HepG2 (cell line): ENCODE measurements around the gene CFAP99. TPM values are rescaled to one million over a fixed set of nuclear protein-coding genes. Genes with fewer than 3 reads are reported as not detected.

ENCODE experiments used
- ATAC-seq: fragments of 200-7000 bp; cut with Tn5 transposase; 3 replicates; pipeline ENCODE4 v1.9.1; 2020; ENCODE audit warnings: mild to moderate bottlenecking, moderate library complexity
- BruUV-seq: library from RNA; stranded (reverse); fragments of 400-500 nt; replicated peaks from 2 replicates; lab custom pipeline; 2021; lab: Mats Ljungman, UMichigan
- CTCF ChIA-PET: fragments of 300-600 bp; formaldehyde crosslinking; extraction: SDS; loops from one replicate; lab custom pipeline; 2021; ENCODE audit warnings: low total read pairs, inconsistent platforms, low intra/inter-chr PET ratio; lab: Yijun Ruan, JAX
- POLR2A ChIA-PET: fragments of 350-600 bp; sonication (Branson Sonifier 250); formaldehyde crosslinking; loops from one replicate; lab custom pipeline; 2020; ENCODE audit warnings: antibody characterized with exemption, inconsistent platforms; lab: Yijun Ruan, JAX
- DNase-seq: peaks from one replicate; pipeline ENCODE4 v3.0.0-alpha.2; 2015; ENCODE audit warnings: low spot score
- FAIRE-seq: peaks from 3 replicates; lab custom pipeline; 2011; peaks lifted over from hg19 to GRCh38; lab: Jason Lieb, UNC
- H2AFZ ChIP-seq: one replicate; pipeline ENCODE4 v1.6.1; 2011; ENCODE audit warnings: low read length, inconsistent platforms
- H3K27ac ChIP-seq: fragments of 300-600 bp; 3 replicates; pipeline ENCODE4 v1.8.0; 2011; ENCODE audit warnings: mixed run types, mild to moderate bottlenecking, mixed read lengths, low read length, inconsistent platforms; ENCODE audit not compliant: insufficient read depth; ENCODE audit errors: extremely low read length
- H3K27me3 ChIP-seq, 2 experiments: fragments of 200-600 bp in 1 of 2; 2 replicates in 1 of 2; 3 replicates in 1 of 2; pipeline versions ENCODE4 v1.6.0 to v1.8.0; 2011; ENCODE audit warnings: low read length in 2 of 2, mild to moderate bottlenecking in 2 of 2, moderate library complexity in 2 of 2, inconsistent platforms in 1 of 2; ENCODE audit not compliant: insufficient read depth in 2 of 2, control insufficient read depth in 1 of 2
- H3K36me3 ChIP-seq, 2 experiments: fragments of 200-600 bp in 1 of 2; replicated peaks in 1 of 2; 2 replicates in 1 of 2; 3 replicates in 1 of 2; pipeline versions ENCODE4 v1.5.1 to v1.8.0; 2011; ENCODE audit warnings: low read length in 2 of 2, inconsistent platforms in 1 of 2; ENCODE audit not compliant: insufficient read depth in 2 of 2, control insufficient read depth in 1 of 2
- H3K4me1 ChIP-seq: 2 replicates; pipeline ENCODE4 v1.5.1; 2012; ENCODE audit warnings: low read length, inconsistent platforms; ENCODE audit not compliant: insufficient read depth
- H3K4me2 ChIP-seq: 2 replicates; pipeline ENCODE4 v1.6.0; 2011; ENCODE audit warnings: low read depth, low read length, inconsistent platforms
- H3K4me3 ChIP-seq, 3 experiments: fragments of 200-600 bp in 1 of 3; sonication (generic), shearing (Covaris generic) in 1 of 3; replicated peaks in 1 of 3; 2 replicates each; pipeline ENCODE4 v1.5.1; 2011 to 2016; ENCODE audit warnings: low read length in 3 of 3, inconsistent platforms in 2 of 3, low read depth in 2 of 3, mild to moderate bottlenecking in 2 of 3, control low read depth in 1 of 3, mixed read lengths in 1 of 3; ENCODE audit not compliant: insufficient read depth in 1 of 3
- H3K79me2 ChIP-seq: one replicate; pipeline ENCODE4 v1.6.1; 2011; ENCODE audit warnings: low read length, inconsistent platforms; ENCODE audit not compliant: insufficient read depth
- H3K9ac ChIP-seq: 2 replicates; pipeline ENCODE4 v1.6.0; 2011; ENCODE audit warnings: mild to moderate bottlenecking, low read depth, low read length, inconsistent platforms; ENCODE audit not compliant: insufficient read depth
- H3K9me3 ChIP-seq: 2 replicates; pipeline ENCODE4 v1.5.1; 2012; ENCODE audit warnings: mild to moderate bottlenecking, low read length
- H4K20me1 ChIP-seq: 2 replicates; pipeline ENCODE4 v1.6.0; 2011; ENCODE audit warnings: inconsistent platforms, mild to moderate bottlenecking, low read length, moderate library complexity; ENCODE audit not compliant: insufficient read depth
- GTF3A ChIP-seq: sonication (generic); formaldehyde crosslinking; conservative IDR thresholded peaks from 2 replicates; pipeline ENCODE4 v1.4.0; 2020; ENCODE audit warnings: mild to moderate bottlenecking, missing genetic modification reagents
- KLF15 ChIP-seq: sonication (generic); formaldehyde crosslinking; IDR thresholded peaks from 2 replicates; pipeline ENCODE4 v1.8.1; 2023; ENCODE audit warnings: borderline replicate concordance, mild to moderate bottlenecking, inconsistent platforms, missing genetic modification reagents, mixed read lengths
- YEATS4 ChIP-seq: sonication (generic); formaldehyde crosslinking; IDR thresholded peaks from 2 replicates; pipeline ENCODE4 v1.4.0; 2020; ENCODE audit warnings: missing genetic modification reagents, borderline replicate concordance
- ZNF670 ChIP-seq: sonication (generic); formaldehyde crosslinking; IDR thresholded peaks from 2 replicates; pipeline ENCODE4 v1.8.0; 2022; ENCODE audit warnings: mild to moderate bottlenecking, missing genetic modification reagents, borderline replicate concordance
- WGBS: methylation state at CpG from one replicate; pipeline ENCODE4 v1.1.6; 2017; ENCODE audit warnings: low lambda C conversion rate; 5-methylcytosine and 5-hydroxymethylcytosine counted together
- in situ Hi-C: cut with HindIII; loops from 2 replicates; pipeline ENCODE4 v1.10.0; 2017; ENCODE audit warnings: low pct_unique_long_range_greater_than_20kb; ENCODE audit not compliant: extremely low pct_ligation_motif_present
- intact Hi-C: fragments of 100-400 bp; cut with micrococcal nuclease; formaldehyde crosslinking; loops from one replicate; pipeline ENCODE4 v1.10.0; 2022; ENCODE audit not compliant: unreplicated experiment
- polyA plus RNA-seq, 8 experiments: library from polyadenylated mRNA; depleted of rRNA in 3 of 8; stranded (reverse) in 7 of 8; unstranded in 1 of 8; fragments of >200 nt; fragmentation: Illumina TruSeq in 4 of 8; extraction: Trizol in 4 of 8; gene quantifications; 2 replicates each; pipeline versions ENCODE4 v1.2.1 to v1.2.3, GENCODE V29; 2011 to 2016; ENCODE audit warnings: low read depth in 4 of 8, missing spikeins in 1 of 8, mixed read lengths in 1 of 8; ENCODE audit not compliant: insufficient read depth in 1 of 8
- total RNA-seq, 5 experiments: library from RNA; depleted of rRNA; stranded (reverse); fragments of >200 nt; fragmentation: Illumina TruSeq; extraction: Trizol; gene quantifications; 2 replicates each; pipeline ENCODE4 v1.2.3, GENCODE V29; 2016; ENCODE audit warnings: low read depth in 1 of 5
- TF ChIP-seq, protein P1 (sequence below): sonication (generic); formaldehyde crosslinking; IDR thresholded peaks from 2 replicates; pipeline ENCODE4 v1.4.0; 2020; ENCODE audit warnings: missing genetic modification reagents
- TF ChIP-seq, protein P2 (sequence below): sonication (generic); formaldehyde crosslinking; IDR thresholded peaks from 2 replicates; pipeline ENCODE4 v1.9.0; 2021; ENCODE audit warnings: missing genetic modification reagents, mild to moderate bottlenecking, borderline replicate concordance
- TF ChIP-seq, protein P3 (sequence below): sonication (generic); formaldehyde crosslinking; conservative IDR thresholded peaks from 2 replicates; pipeline ENCODE4 v1.5.0; 2020; ENCODE audit warnings: missing genetic modification reagents
- TF ChIP-seq, protein P4 (sequence below): sonication (generic); formaldehyde crosslinking; IDR thresholded peaks from 2 replicates; pipeline ENCODE4 v1.4.0; 2020; ENCODE audit warnings: missing genetic modification reagents

CFAP99 gene
- total and polyA plus RNA-seq, 2 of the 13 experiments (the other 11 are each of a cell fraction or from before 2014, with no cell fraction given) = not detected

DNA sequence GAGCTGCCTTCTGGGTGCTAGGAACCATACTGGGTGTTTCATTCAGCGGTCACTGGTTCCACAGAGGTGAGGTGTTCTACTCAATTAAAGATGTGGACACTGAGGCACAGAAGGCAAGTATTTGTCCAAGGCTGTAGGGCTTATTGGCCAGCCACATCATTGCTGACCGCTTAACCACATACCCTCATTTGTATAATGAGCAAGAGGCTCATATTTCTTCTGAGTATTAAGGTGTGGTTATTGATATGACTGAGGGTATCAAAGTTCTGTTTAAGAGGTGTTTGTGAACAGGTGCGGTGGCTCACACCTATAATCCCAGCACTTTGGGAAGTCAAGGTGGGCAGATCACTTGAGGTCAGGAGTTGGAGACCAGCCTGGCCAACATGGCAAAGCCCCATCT, 64.5 kb downstream of the CFAP99 start:
- peak overlapping the region; percentile 32 for H3K27ac ChIP-seq
- WGBS = 100% methylated on average over 3 of the region's 3 CpGs
- H4K20me1 ChIP-seq = peaks cover 81% of the 10 kb centered on the region
- ATAC-seq (no peak), DNase-seq (no peak), FAIRE-seq (no peak)
- ChIA-PET POLR2A (no interaction called here), CTCF (no interaction called here)
- no peaks in the 10 kb centered on the region for H3K9me3 ChIP-seq
- BruUV-seq = no TSS peak
- no peak overlapping the region for H2AFZ ChIP-seq
- peaks cover 52% of the 10 kb centered on the region for H3K4me1 ChIP-seq
- no peak overlapping the region for H3K9ac ChIP-seq
- no peak overlapping the region for H3K4me3 ChIP-seq
- H3K36me3 ChIP-seq = peaks cover 0 to 6% of the 10 kb centered on the region in 2 experiments; a peak in 4 of 5 replicates
- no peak overlapping the region for H3K4me2 ChIP-seq
- H3K27me3 ChIP-seq = no peaks in the 10 kb centered on the region
- intact Hi-C loops = no loop called here
- H3K79me2 ChIP-seq = peaks cover 92% of the 10 kb centered on the region
- in situ Hi-C loops = no loop called here
- TF ChIP-seq, protein P1, sequence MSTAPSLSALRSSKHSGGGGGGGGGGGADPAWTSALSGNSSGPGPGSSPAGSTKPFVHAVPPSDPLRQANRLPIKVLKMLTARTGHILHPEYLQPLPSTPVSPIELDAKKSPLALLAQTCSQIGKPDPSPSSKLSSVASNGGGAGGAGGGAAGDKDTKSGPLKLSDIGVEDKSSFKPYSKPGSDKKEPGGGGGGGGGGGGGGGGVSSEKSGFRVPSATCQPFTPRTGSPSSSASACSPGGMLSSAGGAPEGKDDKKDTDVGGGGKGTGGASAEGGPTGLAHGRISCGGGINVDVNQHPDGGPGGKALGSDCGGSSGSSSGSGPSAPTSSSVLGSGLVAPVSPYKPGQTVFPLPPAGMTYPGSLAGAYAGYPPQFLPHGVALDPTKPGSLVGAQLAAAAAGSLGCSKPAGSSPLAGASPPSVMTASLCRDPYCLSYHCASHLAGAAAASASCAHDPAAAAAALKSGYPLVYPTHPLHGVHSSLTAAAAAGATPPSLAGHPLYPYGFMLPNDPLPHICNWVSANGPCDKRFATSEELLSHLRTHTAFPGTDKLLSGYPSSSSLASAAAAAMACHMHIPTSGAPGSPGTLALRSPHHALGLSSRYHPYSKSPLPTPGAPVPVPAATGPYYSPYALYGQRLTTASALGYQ = no peak
- TF ChIP-seq GTF3A (no peak), KLF15 (no peak), YEATS4 (CRISPR knock-in tag) (no peak), ZNF670 (CRISPR knock-in tag) (no peak)
- TF ChIP-seq, protein P2, sequence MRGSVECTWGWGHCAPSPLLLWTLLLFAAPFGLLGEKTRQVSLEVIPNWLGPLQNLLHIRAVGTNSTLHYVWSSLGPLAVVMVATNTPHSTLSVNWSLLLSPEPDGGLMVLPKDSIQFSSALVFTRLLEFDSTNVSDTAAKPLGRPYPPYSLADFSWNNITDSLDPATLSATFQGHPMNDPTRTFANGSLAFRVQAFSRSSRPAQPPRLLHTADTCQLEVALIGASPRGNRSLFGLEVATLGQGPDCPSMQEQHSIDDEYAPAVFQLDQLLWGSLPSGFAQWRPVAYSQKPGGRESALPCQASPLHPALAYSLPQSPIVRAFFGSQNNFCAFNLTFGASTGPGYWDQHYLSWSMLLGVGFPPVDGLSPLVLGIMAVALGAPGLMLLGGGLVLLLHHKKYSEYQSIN (CRISPR knock-in tag) = no peak
- TF ChIP-seq, protein P3, sequence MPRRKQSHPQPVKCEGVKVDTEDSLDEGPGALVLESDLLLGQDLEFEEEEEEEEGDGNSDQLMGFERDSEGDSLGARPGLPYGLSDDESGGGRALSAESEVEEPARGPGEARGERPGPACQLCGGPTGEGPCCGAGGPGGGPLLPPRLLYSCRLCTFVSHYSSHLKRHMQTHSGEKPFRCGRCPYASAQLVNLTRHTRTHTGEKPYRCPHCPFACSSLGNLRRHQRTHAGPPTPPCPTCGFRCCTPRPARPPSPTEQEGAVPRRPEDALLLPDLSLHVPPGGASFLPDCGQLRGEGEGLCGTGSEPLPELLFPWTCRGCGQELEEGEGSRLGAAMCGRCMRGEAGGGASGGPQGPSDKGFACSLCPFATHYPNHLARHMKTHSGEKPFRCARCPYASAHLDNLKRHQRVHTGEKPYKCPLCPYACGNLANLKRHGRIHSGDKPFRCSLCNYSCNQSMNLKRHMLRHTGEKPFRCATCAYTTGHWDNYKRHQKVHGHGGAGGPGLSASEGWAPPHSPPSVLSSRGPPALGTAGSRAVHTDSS (CRISPR knock-in tag) = no peak
- TF ChIP-seq, protein P4, sequence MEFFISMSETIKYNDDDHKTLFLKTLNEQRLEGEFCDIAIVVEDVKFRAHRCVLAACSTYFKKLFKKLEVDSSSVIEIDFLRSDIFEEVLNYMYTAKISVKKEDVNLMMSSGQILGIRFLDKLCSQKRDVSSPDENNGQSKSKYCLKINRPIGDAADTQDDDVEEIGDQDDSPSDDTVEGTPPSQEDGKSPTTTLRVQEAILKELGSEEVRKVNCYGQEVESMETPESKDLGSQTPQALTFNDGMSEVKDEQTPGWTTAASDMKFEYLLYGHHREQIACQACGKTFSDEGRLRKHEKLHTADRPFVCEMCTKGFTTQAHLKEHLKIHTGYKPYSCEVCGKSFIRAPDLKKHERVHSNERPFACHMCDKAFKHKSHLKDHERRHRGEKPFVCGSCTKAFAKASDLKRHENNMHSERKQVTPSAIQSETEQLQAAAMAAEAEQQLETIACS (CRISPR knock-in tag) = no peak
